ENCODE data around the gene KLHL17. TPM values are rescaled to one million over a fixed set of nuclear protein-coding genes. Genes with fewer than 3 reads are reported as not detected.

KLHL17 gene
- total RNA-seq, 1 experiment from 2014 or later, result 15.1 TPM

- Histone ChIP-seq H3K9me3 (replicated peaks) (peaks cover 5% of the 10 kb centered on the region; the same call in 1 of the 2 replicates), H3K27me3 (no peaks in the 10 kb centered on the region), H3K27ac (no peak overlapping the region), H3K36me3 (no peaks in the 10 kb centered on the region), H3K4me3 (no peak overlapping the region), H3K4me1 (no peaks in the 10 kb centered on the region)
- no peak for DNase-seq
Observed at GRCh38 chr1:995665-996633, 35.6 kb downstream of the KLHL17 start.

- no peaks in the 10 kb centered on the region for H3K36me3 ChIP-seq
- no peaks in the 10 kb centered on the region for H3K27me3 ChIP-seq
- no peak overlapping the region for H3K4me3 ChIP-seq
- DNase-seq, result no peak
- H3K9me3 ChIP-seq (replicated peaks), result no peaks in the 10 kb centered on the region; the same call in 1 of the 2 replicates
- H3K4me1 ChIP-seq, result no peaks in the 10 kb centered on the region
- no peak overlapping the region for H3K27ac ChIP-seq
Observed at GRCh38 chr1:996851-997712, 36.7 kb downstream of the KLHL17 start.

GRCh38 chr1:997713-997992 lies 37.3 kb downstream of the KLHL17 start:
- H3K9me3 ChIP-seq (replicated peaks), result no peaks in the 10 kb centered on the region
- no peak for DNase-seq
- no peaks in the 10 kb centered on the region for H3K27me3 ChIP-seq
- no peak overlapping the region for H3K4me3 ChIP-seq
- no peak overlapping the region for H3K27ac ChIP-seq
- no peaks in the 10 kb centered on the region for H3K4me1 ChIP-seq
- no peaks in the 10 kb centered on the region for H3K36me3 ChIP-seq

- no peak overlapping the region for H3K4me3 ChIP-seq
Observed at GRCh38 chr1:997993-998744, 37.8 kb downstream of the KLHL17 start.

GRCh38 chr1:998745-998994 lies 38.3 kb downstream of the KLHL17 start:
- Histone ChIP-seq H3K4me3 (peak overlapping the region; percentile 70), H3K9me3 (replicated peaks) (no peaks in the 10 kb centered on the region), H3K27me3 (no peaks in the 10 kb centered on the region), H3K27ac (no peak overlapping the region), H3K4me1 (no peaks in the 10 kb centered on the region), H3K36me3 (no peaks in the 10 kb centered on the region)
- DNase-seq, result no peak

More at GRCh38 chr1:997993-998744, 37.8 kb downstream of the KLHL17 start:
- no peaks in the 10 kb centered on the region for H3K27me3 ChIP-seq
- no peaks in the 10 kb centered on the region for H3K9me3 ChIP-seq (replicated peaks)
- H3K4me1 ChIP-seq, result no peaks in the 10 kb centered on the region
- no peak overlapping the region for H3K27ac ChIP-seq
- DNase-seq, result no peak
- no peaks in the 10 kb centered on the region for H3K36me3 ChIP-seq

- H3K9me3 ChIP-seq (replicated peaks), result no peaks in the 10 kb centered on the region
- H3K4me3 ChIP-seq, result peak overlapping the region; percentile 70
- peaks cover 4% of the 10 kb centered on the region for H3K4me1 ChIP-seq
- no peaks in the 10 kb centered on the region for H3K27me3 ChIP-seq
- peak; percentile 60 to 69 for DNase-seq
- H3K36me3 ChIP-seq, result no peaks in the 10 kb centered on the region
- peak overlapping the region; percentile 94 for H3K27ac ChIP-seq
Observed at GRCh38 chr1:998995-999724, 38.8 kb downstream of the KLHL17 start.

- no peaks in the 10 kb centered on the region for H3K36me3 ChIP-seq
- peak within 1 kb of the TSS; percentile 94 for H3K27ac ChIP-seq
- no peaks in the 10 kb centered on the region for H3K9me3 ChIP-seq (replicated peaks)
- peaks cover 10% of the 10 kb centered on the region for H3K4me1 ChIP-seq
- no peaks in the 10 kb centered on the region for H3K27me3 ChIP-seq
- H3K4me3 ChIP-seq, result peak within 1 kb of the TSS; percentile 70
- peak; percentile 95 for DNase-seq
Observed at GRCh38 chr1:999725-1000356, 39.5 kb downstream of the KLHL17 start, which contains the start of gene HES4. TSS of gene HES4 (minus strand) at chr1:1000097. CDS start at chr1:999973, 124 bp downstream.

GRCh38 chr1:1000357-1001056 lies 40.1 kb downstream of the KLHL17 start:
- Histone ChIP-seq H3K9me3 (replicated peaks) (no peaks in the 10 kb centered on the region), H3K27ac (peak overlapping the region; percentile 94), H3K27me3 (no peaks in the 10 kb centered on the region), H3K4me3 (peak overlapping the region; percentile 70), H3K36me3 (no peaks in the 10 kb centered on the region), H3K4me1 (peaks cover 14% of the 10 kb centered on the region)
- DNase-seq, result peak; percentile 89 to 90

- Histone ChIP-seq H3K27me3 (no peaks in the 10 kb centered on the region), H3K36me3 (no peaks in the 10 kb centered on the region), H3K9me3 (replicated peaks) (no peaks in the 10 kb centered on the region), H3K27ac (peak overlapping the region; percentile 94), H3K4me1 (peaks cover 20% of the 10 kb centered on the region), H3K4me3 (peak overlapping the region; percentile 70)
- peak; percentile 74 to 79 for DNase-seq
Observed at GRCh38 chr1:1001057-1001783, 40.8 kb downstream of the KLHL17 start.

GRCh38 chr1:1003618-1004419 lies 43.4 kb downstream of the KLHL17 start:
- H3K36me3 ChIP-seq, result no peaks in the 10 kb centered on the region
- H3K9me3 ChIP-seq (replicated peaks), result no peaks in the 10 kb centered on the region
- peak overlapping the region; percentile 93 for H3K27ac ChIP-seq
- H3K4me1 ChIP-seq, result peaks cover 24% of the 10 kb centered on the region
- DNase-seq, result no peak
- H3K27me3 ChIP-seq, result no peaks in the 10 kb centered on the region
- peak overlapping the region; percentile 27 for H3K4me3 ChIP-seq

GRCh38 chr1:1004420-1004779 lies 44.0 kb downstream of the KLHL17 start:
- DNase-seq, result no peak
- peaks cover 24% of the 10 kb centered on the region for H3K4me1 ChIP-seq
- H3K27ac ChIP-seq, result peak overlapping the region; percentile 93
- H3K4me3 ChIP-seq, result peak overlapping the region; percentile 27
- H3K27me3 ChIP-seq, result no peaks in the 10 kb centered on the region
- H3K9me3 ChIP-seq (replicated peaks), result no peaks in the 10 kb centered on the region
- no peaks in the 10 kb centered on the region for H3K36me3 ChIP-seq

Data from SJCRH30 (cell line).